Measurements from ENCODE around the gene GALNT2.

GALNT2 gene

GRCh38 chr1:230307213-230307612, 240.2 kb downstream of the GALNT2 start (continued):
- TF ChIP-seq TSHZ2 (CRISPR knock-in tag; IDR thresholded peaks at IDR 0.05) (no peak), TCF4 (CRISPR knock-in tag; IDR thresholded peaks at IDR 0.05; ENCODE audit: borderline replicate concordance) (no peak), CSDC2 (CRISPR knock-in tag; IDR thresholded peaks at IDR 0.05) (no peak), ZNF8 (CRISPR knock-in tag; IDR thresholded peaks at IDR 0.05) (no peak), SNAI2 (CRISPR knock-in tag; IDR thresholded peaks at IDR 0.05) (no peak), ISL1 (CRISPR knock-in tag; IDR thresholded peaks at IDR 0.05) (no peak), ZNF565 (CRISPR knock-in tag; conservative IDR thresholded peaks at IDR 0.05; ENCODE audit: low read depth) (no peak)
- TF ChIP-seq, protein P1, sequence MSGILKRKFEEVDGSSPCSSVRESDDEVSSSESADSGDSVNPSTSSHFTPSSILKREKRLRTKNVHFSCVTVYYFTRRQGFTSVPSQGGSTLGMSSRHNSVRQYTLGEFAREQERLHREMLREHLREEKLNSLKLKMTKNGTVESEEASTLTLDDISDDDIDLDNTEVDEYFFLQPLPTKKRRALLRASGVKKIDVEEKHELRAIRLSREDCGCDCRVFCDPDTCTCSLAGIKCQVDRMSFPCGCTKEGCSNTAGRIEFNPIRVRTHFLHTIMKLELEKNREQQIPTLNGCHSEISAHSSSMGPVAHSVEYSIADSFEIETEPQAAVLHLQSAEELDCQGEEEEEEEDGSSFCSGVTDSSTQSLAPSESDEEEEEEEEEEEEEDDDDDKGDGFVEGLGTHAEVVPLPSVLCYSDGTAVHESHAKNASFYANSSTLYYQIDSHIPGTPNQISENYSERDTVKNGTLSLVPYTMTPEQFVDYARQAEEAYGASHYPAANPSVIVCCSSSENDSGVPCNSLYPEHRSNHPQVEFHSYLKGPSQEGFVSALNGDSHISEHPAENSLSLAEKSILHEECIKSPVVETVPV (CRISPR knock-in tag; IDR thresholded peaks at IDR 0.05), result no peak

- TF ChIP-seq ZFP30 (CRISPR knock-in tag; IDR thresholded peaks at IDR 0.05) (no peak), ARNTL (CRISPR knock-in tag; IDR thresholded peaks at IDR 0.05; ENCODE audit: borderline replicate concordance, low read depth) (no peak), ZNF565 (CRISPR knock-in tag; conservative IDR thresholded peaks at IDR 0.05; ENCODE audit: low read depth) (no peak), CSDC2 (CRISPR knock-in tag; IDR thresholded peaks at IDR 0.05) (no peak), ZNF8 (CRISPR knock-in tag; IDR thresholded peaks at IDR 0.05) (no peak), OSR1 (CRISPR knock-in tag; IDR thresholded peaks at IDR 0.05) (no peak), ESRRG (CRISPR knock-in tag; IDR thresholded peaks at IDR 0.05) (no peak), ISL1 (CRISPR knock-in tag; IDR thresholded peaks at IDR 0.05) (no peak), ZC3H10 (CRISPR knock-in tag; IDR thresholded peaks at IDR 0.05) (no peak), ZFP3 (CRISPR knock-in tag; IDR thresholded peaks at IDR 0.05) (no peak)
- ATAC-seq, result peak; percentile 59
These were observed 241.0 kb downstream of the GALNT2 start for GRCh38 chr1:230308039-230308438.

GRCh38 chr1:230308821-230309220, 241.8 kb downstream of the GALNT2 start:
- no peak for ATAC-seq
- TF ChIP-seq BACH2 (CRISPR knock-in tag; IDR thresholded peaks at IDR 0.05; ENCODE audit: borderline replicate concordance) (no peak), ISL1 (CRISPR knock-in tag; IDR thresholded peaks at IDR 0.05) (no peak), CSDC2 (CRISPR knock-in tag; IDR thresholded peaks at IDR 0.05) (no peak), TOX (CRISPR knock-in tag; IDR thresholded peaks at IDR 0.05; ENCODE audit: borderline replicate concordance) (no peak), OSR1 (CRISPR knock-in tag; IDR thresholded peaks at IDR 0.05) (no peak), ZC3H10 (CRISPR knock-in tag; IDR thresholded peaks at IDR 0.05) (no peak), ARNTL (CRISPR knock-in tag; IDR thresholded peaks at IDR 0.05; ENCODE audit: borderline replicate concordance, low read depth) (no peak), TCF4 (CRISPR knock-in tag; IDR thresholded peaks at IDR 0.05; ENCODE audit: borderline replicate concordance) (no peak), ZFP3 (CRISPR knock-in tag; IDR thresholded peaks at IDR 0.05) (no peak)

- no peak for ATAC-seq
- TF ChIP-seq ESRRG (CRISPR knock-in tag; IDR thresholded peaks at IDR 0.05), result no peak
- no peak for TF ChIP-seq ZFP3 (CRISPR knock-in tag; IDR thresholded peaks at IDR 0.05)
- TF ChIP-seq TSHZ2 (CRISPR knock-in tag; IDR thresholded peaks at IDR 0.05), result no peak
- no peak for TF ChIP-seq OSR1 (CRISPR knock-in tag; IDR thresholded peaks at IDR 0.05)
- TF ChIP-seq GLIS3 (CRISPR knock-in tag; IDR thresholded peaks at IDR 0.05), result no peak
- no peak for TF ChIP-seq ISL1 (CRISPR knock-in tag; IDR thresholded peaks at IDR 0.05)
- TF ChIP-seq ZNF565 (CRISPR knock-in tag; conservative IDR thresholded peaks at IDR 0.05; ENCODE audit: low read depth), result no peak
- TF ChIP-seq TCF4 (CRISPR knock-in tag; IDR thresholded peaks at IDR 0.05; ENCODE audit: borderline replicate concordance), result no peak
- no peak for TF ChIP-seq PATZ1 (CRISPR knock-in tag; IDR thresholded peaks at IDR 0.05; ENCODE audit: borderline replicate concordance)
- TF ChIP-seq, protein P2, sequence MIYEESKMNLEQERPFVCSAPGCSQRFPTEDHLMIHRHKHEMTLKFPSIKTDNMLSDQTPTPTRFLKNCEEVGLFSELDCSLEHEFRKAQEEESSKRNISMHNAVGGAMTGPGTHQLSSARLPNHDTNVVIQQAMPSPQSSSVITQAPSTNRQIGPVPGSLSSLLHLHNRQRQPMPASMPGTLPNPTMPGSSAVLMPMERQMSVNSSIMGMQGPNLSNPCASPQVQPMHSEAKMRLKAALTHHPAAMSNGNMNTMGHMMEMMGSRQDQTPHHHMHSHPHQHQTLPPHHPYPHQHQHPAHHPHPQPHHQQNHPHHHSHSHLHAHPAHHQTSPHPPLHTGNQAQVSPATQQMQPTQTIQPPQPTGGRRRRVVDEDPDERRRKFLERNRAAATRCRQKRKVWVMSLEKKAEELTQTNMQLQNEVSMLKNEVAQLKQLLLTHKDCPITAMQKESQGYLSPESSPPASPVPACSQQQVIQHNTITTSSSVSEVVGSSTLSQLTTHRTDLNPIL (CRISPR knock-in tag; IDR thresholded peaks at IDR 0.05; ENCODE audit: low read depth), result no peak
- TF ChIP-seq ZC3H10 (CRISPR knock-in tag; IDR thresholded peaks at IDR 0.05), result no peak
- no peak for TF ChIP-seq TOX (CRISPR knock-in tag; IDR thresholded peaks at IDR 0.05; ENCODE audit: borderline replicate concordance)
- no peak for TF ChIP-seq ZNF8 (CRISPR knock-in tag; IDR thresholded peaks at IDR 0.05)
These were observed 242.7 kb downstream of the GALNT2 start for GRCh38 chr1:230309646-230310177.
